HepG2 (cell line): ENCODE results near the gene RPS19BP1. TPM values are rescaled to one million over a fixed set of nuclear protein-coding genes. Genes with fewer than 3 reads are reported as not detected.

Experiments used
- HNRNPK ChIP-seq: fragments of 200-400 bp; formaldehyde crosslinking; IDR thresholded peaks from 2 replicates; pipeline ENCODE4 v1.6.1; 2018; ENCODE audit warnings: low read length, low read depth, moderate library complexity, mild to moderate bottlenecking; ENCODE audit not compliant: poor library complexity, severe bottlenecking
- JUN ChIP-seq: sonication (generic); formaldehyde crosslinking; IDR thresholded peaks from 2 replicates; pipeline ENCODE4 v1.4.0; 2020; ENCODE audit warnings: mild to moderate bottlenecking, missing genetic modification reagents
- MAFK ChIP-seq, 2 experiments: IDR thresholded peaks in 1 of 2; conservative IDR thresholded peaks in 1 of 2; 2 replicates each; pipeline ENCODE4 v1.6.1; 2011; ENCODE audit warnings: improper control_type of control experiment in 2 of 2, low read length in 2 of 2
- MXI1 ChIP-seq: IDR thresholded peaks from 3 replicates; pipeline ENCODE4 v1.6.1; 2012; ENCODE audit warnings: low read depth, low read length, inconsistent platforms, borderline replicate concordance
- PHF8 ChIP-seq: sonication (generic); formaldehyde crosslinking; IDR thresholded peaks from 2 replicates; pipeline ENCODE4 v1.5.0; 2020; ENCODE audit warnings: missing genetic modification reagents
- RAD21 ChIP-seq: fragments of 450-650 bp; formaldehyde crosslinking; IDR thresholded peaks from 2 replicates; pipeline ENCODE4 v1.5.0; 2020; ENCODE audit warnings: mild to moderate bottlenecking
- SP5 ChIP-seq: IDR thresholded peaks from 2 replicates; pipeline ENCODE4 v1.6.1; 2016; ENCODE audit warnings: low read depth, borderline replicate concordance
- XBP1 ChIP-seq: sonication (generic); formaldehyde crosslinking; IDR thresholded peaks from 2 replicates; pipeline ENCODE4 v1.5.0; 2020; ENCODE audit warnings: missing genetic modification reagents
- ZBTB40 ChIP-seq, 2 experiments: fragments of 450-650 bp in 1 of 2; sonication (generic) in 1 of 2; formaldehyde crosslinking in 1 of 2; IDR thresholded peaks; 2 replicates each; pipeline versions ENCODE4 v1.6.1 to v1.8.0; 2016 to 2022; ENCODE audit warnings: antibody characterized with exemption in 1 of 2, mild to moderate bottlenecking in 1 of 2, missing genetic modification reagents in 1 of 2
- ZBTB8A ChIP-seq: sonication (generic); formaldehyde crosslinking; IDR thresholded peaks from 2 replicates; pipeline ENCODE4 v1.4.0; 2020; ENCODE audit warnings: mild to moderate bottlenecking, low read depth, missing genetic modification reagents, borderline replicate concordance
- ZNF329 ChIP-seq: sonication (generic); formaldehyde crosslinking; IDR thresholded peaks from 2 replicates; pipeline ENCODE4 v1.9.0; 2021; ENCODE audit warnings: low read depth, mild to moderate bottlenecking, missing genetic modification reagents
- ZNF441 ChIP-seq: sonication (generic); formaldehyde crosslinking; IDR thresholded peaks from 2 replicates; pipeline ENCODE4 v1.7.0; 2021; ENCODE audit warnings: missing genetic modification reagents, borderline replicate concordance
- ZNF562 ChIP-seq: sonication (generic); formaldehyde crosslinking; IDR thresholded peaks from 2 replicates; pipeline ENCODE4 v1.8.0; 2022; ENCODE audit warnings: missing genetic modification reagents, borderline replicate concordance
- ZNF598 ChIP-seq: sonication (generic); formaldehyde crosslinking; IDR thresholded peaks from 2 replicates; pipeline ENCODE4 v1.5.1; 2020; ENCODE audit warnings: mild to moderate bottlenecking, missing genetic modification reagents, borderline replicate concordance
- ZNF839 ChIP-seq: sonication (generic); formaldehyde crosslinking; IDR thresholded peaks from 2 replicates; pipeline ENCODE4 v1.4.0; 2020; ENCODE audit warnings: missing genetic modification reagents, mild to moderate bottlenecking, borderline replicate concordance
- polyA plus RNA-seq, 8 experiments: library from polyadenylated mRNA; depleted of rRNA in 3 of 8; stranded (reverse) in 7 of 8; unstranded in 1 of 8; fragments of >200 nt; fragmentation: Illumina TruSeq in 4 of 8; extraction: Trizol in 4 of 8; gene quantifications; 2 replicates each; pipeline versions ENCODE4 v1.2.1 to v1.2.3, GENCODE V29; 2011 to 2016; ENCODE audit warnings: low read depth in 4 of 8, missing spikeins in 1 of 8, mixed read lengths in 1 of 8; ENCODE audit not compliant: insufficient read depth in 1 of 8
- total RNA-seq, 5 experiments: library from RNA; depleted of rRNA; stranded (reverse); fragments of >200 nt; fragmentation: Illumina TruSeq; extraction: Trizol; gene quantifications; 2 replicates each; pipeline ENCODE4 v1.2.3, GENCODE V29; 2016; ENCODE audit warnings: low read depth in 1 of 5
- TF ChIP-seq, protein P1 (sequence below): IDR thresholded peaks from 2 replicates; pipeline ENCODE4 v1.4.0; 2020; ENCODE audit warnings: mild to moderate bottlenecking, missing genetic modification reagents

RPS19BP1 gene
- total and polyA plus RNA-seq, 2 of the 13 experiments (the other 11 are each of a cell fraction or from before 2014, with no cell fraction given): 44.3 to 81.3 TPM

- TF ChIP-seq ZBTB40 (IDR thresholded peaks at IDR 0.05) (no peak), ZBTB40 (CRISPR knock-in tag; IDR thresholded peaks at IDR 0.05) (no peak; the same call in none of the 2 replicates), HNRNPK (no peak), ZNF598 (CRISPR knock-in tag) (peak; percentile 41; the same call in 1 of the 2 replicates), RAD21 (peak; percentile 48), SP5 (CRISPR knock-in tag) (0 out of 2 replicates have a peak, but pooled peaks have one; percentile 2), PHF8 (peak; percentile 86; the same call in 1 of the 2 replicates), ZBTB8A (CRISPR knock-in tag) (no peak), XBP1 (CRISPR knock-in tag) (no peak), JUN (CRISPR knock-in tag) (0 out of 2 replicates have a peak, but pooled peaks have one; percentile 35), ZNF329 (CRISPR knock-in tag) (peak; percentile 67; the same call in 1 of the 2 replicates), MAFK (conservative IDR thresholded peaks at IDR 0.05 in 1 of 2, IDR thresholded peaks at IDR 0.05 in 1 of 2; ENCODE audit: low read length in 2 of 2) (no peak), MXI1 (peak; percentile 86; the same call in 1 of the 3 replicates), ZNF562 (CRISPR knock-in tag) (no peak), ZNF441 (CRISPR knock-in tag) (peak; percentile 54; the same call in 1 of the 2 replicates), ZNF839 (no peak)
- TF ChIP-seq, protein P1, sequence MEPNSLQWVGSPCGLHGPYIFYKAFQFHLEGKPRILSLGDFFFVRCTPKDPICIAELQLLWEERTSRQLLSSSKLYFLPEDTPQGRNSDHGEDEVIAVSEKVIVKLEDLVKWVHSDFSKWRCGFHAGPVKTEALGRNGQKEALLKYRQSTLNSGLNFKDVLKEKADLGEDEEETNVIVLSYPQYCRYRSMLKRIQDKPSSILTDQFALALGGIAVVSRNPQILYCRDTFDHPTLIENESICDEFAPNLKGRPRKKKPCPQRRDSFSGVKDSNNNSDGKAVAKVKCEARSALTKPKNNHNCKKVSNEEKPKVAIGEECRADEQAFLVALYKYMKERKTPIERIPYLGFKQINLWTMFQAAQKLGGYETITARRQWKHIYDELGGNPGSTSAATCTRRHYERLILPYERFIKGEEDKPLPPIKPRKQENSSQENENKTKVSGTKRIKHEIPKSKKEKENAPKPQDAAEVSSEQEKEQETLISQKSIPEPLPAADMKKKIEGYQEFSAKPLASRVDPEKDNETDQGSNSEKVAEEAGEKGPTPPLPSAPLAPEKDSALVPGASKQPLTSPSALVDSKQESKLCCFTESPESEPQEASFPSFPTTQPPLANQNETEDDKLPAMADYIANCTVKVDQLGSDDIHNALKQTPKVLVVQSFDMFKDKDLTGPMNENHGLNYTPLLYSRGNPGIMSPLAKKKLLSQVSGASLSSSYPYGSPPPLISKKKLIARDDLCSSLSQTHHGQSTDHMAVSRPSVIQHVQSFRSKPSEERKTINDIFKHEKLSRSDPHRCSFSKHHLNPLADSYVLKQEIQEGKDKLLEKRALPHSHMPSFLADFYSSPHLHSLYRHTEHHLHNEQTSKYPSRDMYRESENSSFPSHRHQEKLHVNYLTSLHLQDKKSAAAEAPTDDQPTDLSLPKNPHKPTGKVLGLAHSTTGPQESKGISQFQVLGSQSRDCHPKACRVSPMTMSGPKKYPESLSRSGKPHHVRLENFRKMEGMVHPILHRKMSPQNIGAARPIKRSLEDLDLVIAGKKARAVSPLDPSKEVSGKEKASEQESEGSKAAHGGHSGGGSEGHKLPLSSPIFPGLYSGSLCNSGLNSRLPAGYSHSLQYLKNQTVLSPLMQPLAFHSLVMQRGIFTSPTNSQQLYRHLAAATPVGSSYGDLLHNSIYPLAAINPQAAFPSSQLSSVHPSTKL (CRISPR knock-in tag): no peak; the same call in 1 of the 2 replicates
Observed at GRCh38 chr22:39519681-39520225, 12.8 kb downstream of the RPS19BP1 start (continued).
